NCI-H446 treated with DMSO at 0.1 percent for 48 hours (cell line): ENCODE results near the gene PRPSAP2.
"Not testable (repeated sequence)": the region's sequence is repeated elsewhere in the genome, so short reads cannot be mapped to it uniquely, and the experiment has no call there.

Experiments used
- DNase-seq: peaks from one replicate; lab custom pipeline; 2025; lab: John Stamatoyannopoulos, UW

The PRPSAP2 gene

GRCh38 chr17:18889658-18890057 lies 31.7 kb downstream of the PRPSAP2 start:
- no peak for DNase-seq

GRCh38 chr17:18891541-18891940 lies 33.6 kb downstream of the PRPSAP2 start:
- DNase-seq: no peak

GRCh38 chr17:18896146-18896545 lies 38.2 kb downstream of the PRPSAP2 start:
- DNase-seq: no peak

GRCh38 chr17:18896947-18897346 lies 39.0 kb downstream of the PRPSAP2 start:
- no peak for DNase-seq

GRCh38 chr17:18904482-18904881 lies 46.6 kb downstream of the PRPSAP2 start:
- no peak for DNase-seq

GRCh38 chr17:18905226-18905625 lies 47.3 kb downstream of the PRPSAP2 start:
- no peak for DNase-seq

- DNase-seq: no peak
Measured at GRCh38 chr17:18910326-18910725, 52.4 kb downstream of the PRPSAP2 start.

GRCh38 chr17:18910881-18911280 lies 53.0 kb downstream of the PRPSAP2 start:
- DNase-seq: no peak

GRCh38 chr17:18916816-18917500 lies 59.0 kb downstream of the PRPSAP2 start:
- DNase-seq: no peak

- no peak for DNase-seq
Measured at GRCh38 chr17:18917506-18918032, 59.6 kb downstream of the PRPSAP2 start.

- DNase-seq: no peak
Measured at GRCh38 chr17:18919963-18920362, 62.0 kb downstream of the PRPSAP2 start.

- DNase-seq: no peak
Measured at GRCh38 chr17:18920911-18921441, 63.0 kb downstream of the PRPSAP2 start.

- no peak for DNase-seq
Measured at GRCh38 chr17:18921485-18921884, 63.6 kb downstream of the PRPSAP2 start.

GRCh38 chr17:18921912-18922451 lies 64.1 kb downstream of the PRPSAP2 start:
- no peak for DNase-seq

GRCh38 chr17:18922596-18922995 lies 64.7 kb downstream of the PRPSAP2 start:
- not testable (repeated sequence) for DNase-seq

- DNase-seq: no peak
Measured at GRCh38 chr17:18925187-18925586, 67.3 kb downstream of the PRPSAP2 start.

GRCh38 chr17:18928628-18929125 lies 70.7 kb downstream of the PRPSAP2 start:
- DNase-seq: no peak

- DNase-seq: no peak
Measured at GRCh38 chr17:18932360-18933055, 74.6 kb downstream of the PRPSAP2 start.

- DNase-seq: peak; percentile 1
Measured at GRCh38 chr17:18933102-18934058, 75.4 kb downstream of the PRPSAP2 start.

- DNase-seq: no peak
Measured at GRCh38 chr17:18937981-18938691, 80.2 kb downstream of the PRPSAP2 start.

- no peak for DNase-seq
Measured at GRCh38 chr17:18938692-18939023, 80.7 kb downstream of the PRPSAP2 start.
